HG03159 (cell line): ENCODE measurements around the gene F7.
"Not testable (repeated sequence)": the region's sequence is repeated elsewhere in the genome, so short reads cannot be mapped to it uniquely, and the experiment has no call there.

Source experiments
- ATAC-seq: cut with Tn5 transposase; IDR thresholded peaks from one replicate; pipeline ENCODE4 v1.9.1; 2021; ENCODE audit warnings: mild to moderate bottlenecking, moderate library complexity; ENCODE audit not compliant: unreplicated experiment

F7 gene

GRCh38 chr13:113105032-113105920 is at the start of gene F7:
TSS of gene F7 (plus strand) at chr13:113105791. CDS start at chr13:113105842, 51 bp downstream.
- no peak for ATAC-seq

DNA sequence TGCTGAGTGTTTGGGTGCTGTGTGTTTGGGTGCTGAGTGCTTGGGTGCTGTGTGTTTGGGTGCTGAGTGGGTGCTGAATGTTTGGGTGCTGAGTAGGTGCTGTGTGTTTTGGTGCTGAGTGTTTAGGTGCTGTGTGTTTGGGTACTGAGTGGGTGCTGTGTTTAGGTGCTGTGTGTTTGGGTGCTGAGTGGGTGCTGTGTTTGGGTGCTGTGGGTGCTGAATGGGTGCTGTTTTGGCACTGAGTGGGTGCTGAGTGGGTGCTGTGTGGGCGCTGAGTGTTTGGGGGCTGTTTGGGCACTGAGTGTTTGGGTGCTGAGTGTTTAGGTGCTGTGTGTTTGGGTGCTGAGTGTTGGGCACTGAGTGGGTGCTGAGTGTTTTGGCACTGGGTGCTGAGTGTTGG is 48.5 kb upstream of the F7 start:
- no peak for ATAC-seq

- not testable (repeated sequence) for ATAC-seq
Observed at GRCh38 chr13:113057559-113057958, 48.0 kb upstream of the F7 start.

DNA sequence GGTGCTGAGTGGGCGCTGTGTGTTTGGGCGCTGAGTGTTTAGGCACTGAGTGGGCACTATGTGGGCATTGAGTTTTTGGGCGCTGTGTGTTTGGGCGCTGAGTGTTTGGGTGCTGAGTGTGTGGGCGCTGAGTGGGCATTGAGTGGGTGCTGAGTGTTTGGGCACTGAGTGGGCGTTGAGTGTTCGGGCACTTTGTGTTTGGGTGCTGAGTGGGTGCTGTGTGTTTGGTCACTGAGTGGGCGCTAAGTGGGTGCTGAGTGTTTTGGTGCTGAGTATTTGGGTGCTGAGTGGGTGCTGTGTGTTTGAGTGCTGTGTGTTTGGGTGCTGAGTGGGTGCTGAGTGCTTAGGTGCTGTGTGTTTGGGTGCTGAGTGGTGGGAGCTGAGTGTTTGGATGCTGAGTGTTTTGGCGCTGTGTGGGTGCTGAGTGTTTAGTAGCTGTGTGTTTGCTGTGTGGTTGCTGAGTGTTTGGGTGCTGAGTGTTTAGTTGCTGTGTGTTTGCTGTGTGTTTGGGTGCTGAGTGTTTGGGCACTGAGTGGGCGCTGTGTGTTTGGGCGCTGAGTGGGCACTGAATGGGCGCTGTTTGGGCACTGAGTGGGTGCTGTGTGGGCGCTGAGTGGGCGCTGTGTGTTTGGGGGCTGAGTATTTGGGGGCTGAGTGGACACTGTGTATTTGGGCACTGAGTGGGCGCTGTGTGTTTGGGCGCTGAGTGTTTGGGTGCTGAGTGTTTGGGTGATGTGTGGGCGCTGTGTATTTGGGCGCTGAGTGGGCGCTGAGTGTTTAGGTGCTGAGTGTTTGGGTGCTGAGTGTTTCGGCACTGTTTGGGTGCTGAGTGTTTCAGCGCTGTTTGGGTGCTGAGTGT is 47.2 kb upstream of the F7 start:
- no peak for ATAC-seq

GRCh38 chr13:113058988-113059850 is 46.4 kb upstream of the F7 start:
- no peak for ATAC-seq

GRCh38 chr13:113059891-113060290 is 45.7 kb upstream of the F7 start:
- ATAC-seq = no peak

- ATAC-seq = no peak
Observed at GRCh38 chr13:113060557-113061270, 44.9 kb upstream of the F7 start.

- no peak for ATAC-seq
Observed at GRCh38 chr13:113061271-113061625, 44.3 kb upstream of the F7 start.

DNA sequence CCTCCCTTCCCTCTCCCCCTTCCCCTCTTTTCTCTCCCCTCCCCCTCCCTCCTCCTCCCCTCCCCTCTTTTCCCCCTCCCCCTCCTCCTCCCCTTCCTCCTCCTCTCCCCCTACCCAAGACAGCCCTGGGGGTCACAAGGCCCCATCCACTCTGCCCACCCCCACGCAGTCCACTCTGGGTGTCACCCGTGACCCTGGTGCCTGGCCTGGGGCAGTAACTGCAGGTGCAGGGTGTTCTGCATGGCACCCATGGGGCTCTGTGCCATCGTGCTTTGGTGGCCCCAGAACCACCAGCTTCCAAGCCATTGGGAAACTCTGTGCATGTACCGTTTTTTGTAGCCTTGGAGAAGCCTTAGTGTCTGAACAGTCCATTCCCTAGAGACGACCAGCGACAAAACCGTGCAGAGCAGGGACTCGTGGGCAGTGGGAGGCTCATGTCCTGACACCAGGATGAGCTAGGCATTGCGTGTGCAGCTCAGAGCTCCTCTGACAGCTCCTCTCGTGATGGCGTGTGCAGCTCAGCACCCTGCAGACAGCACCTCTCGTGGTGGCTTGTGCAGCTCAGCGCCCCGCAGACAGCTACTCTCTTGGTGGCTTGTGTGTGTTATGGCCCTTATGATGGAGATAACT is 43.7 kb upstream of the F7 start:
- no peak for ATAC-seq

- no peak for ATAC-seq
Observed at GRCh38 chr13:113062691-113063090, 42.9 kb upstream of the F7 start.

- no peak for ATAC-seq
Observed at GRCh38 chr13:113063091-113063491, 42.5 kb upstream of the F7 start.

DNA sequence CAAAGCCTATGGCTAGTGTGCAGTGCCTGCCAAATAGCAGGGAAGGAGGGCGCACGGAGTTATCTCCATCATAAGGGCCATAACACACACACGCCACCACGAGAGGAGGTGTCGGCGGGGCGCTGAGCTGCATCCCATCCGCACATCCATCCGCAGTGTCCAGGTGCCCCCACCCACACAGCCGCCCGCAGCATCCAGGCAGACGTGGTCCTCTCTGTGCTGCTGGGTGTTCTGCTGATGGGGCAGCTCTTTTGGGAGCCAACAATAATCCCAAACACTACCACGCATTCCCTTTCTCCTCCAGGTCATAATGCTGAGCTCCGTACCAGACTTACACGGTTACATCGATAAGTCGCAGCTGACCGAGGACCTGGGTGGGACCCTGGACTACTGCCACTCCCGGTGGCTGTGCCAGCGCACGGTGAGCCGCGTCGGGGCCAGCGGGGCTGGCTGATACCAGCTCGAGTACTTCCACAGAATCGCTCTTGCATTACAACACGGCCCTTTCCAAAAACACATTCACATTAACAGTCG is 41.5 kb upstream of the F7 start:
- no peak for ATAC-seq

GRCh38 chr13:113064534-113065405 is 40.8 kb upstream of the F7 start:
- ATAC-seq = no peak

DNA sequence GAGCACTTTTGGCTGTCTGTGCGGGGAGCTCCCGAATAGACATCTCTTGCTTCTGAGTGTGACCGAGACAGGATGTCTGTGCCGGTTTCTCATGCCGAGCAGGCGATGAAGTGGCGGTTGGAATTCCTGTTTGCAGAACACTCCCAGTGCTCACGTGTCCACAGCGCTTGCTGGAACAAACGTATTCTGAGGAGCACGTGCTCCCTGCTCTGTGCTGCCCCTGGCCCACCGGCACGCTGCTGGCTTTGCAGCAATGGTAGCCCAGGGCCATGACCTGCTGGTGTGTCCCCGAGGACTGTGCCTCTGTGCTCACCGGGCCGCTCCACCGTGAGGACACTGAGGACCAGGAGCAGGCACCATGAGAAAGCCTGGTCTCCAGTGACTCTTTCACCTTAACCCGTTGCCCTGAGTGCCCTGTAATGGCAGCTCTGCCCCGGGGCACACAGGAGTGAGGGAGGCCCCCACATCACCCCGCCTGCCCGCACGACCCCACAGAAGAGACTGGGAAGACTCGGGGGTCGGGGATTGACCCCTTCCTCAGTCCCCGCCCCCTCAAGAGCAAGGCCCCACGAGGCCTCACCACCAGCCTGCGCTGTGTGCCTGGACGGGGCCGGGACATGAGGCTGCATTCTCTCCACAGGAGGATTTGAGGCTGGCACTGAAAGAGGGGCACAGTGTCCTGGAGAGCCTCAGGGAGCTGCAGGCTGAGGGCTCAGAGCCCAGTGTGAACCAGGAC is 40.0 kb upstream of the F7 start:
- no peak for ATAC-seq

DNA sequence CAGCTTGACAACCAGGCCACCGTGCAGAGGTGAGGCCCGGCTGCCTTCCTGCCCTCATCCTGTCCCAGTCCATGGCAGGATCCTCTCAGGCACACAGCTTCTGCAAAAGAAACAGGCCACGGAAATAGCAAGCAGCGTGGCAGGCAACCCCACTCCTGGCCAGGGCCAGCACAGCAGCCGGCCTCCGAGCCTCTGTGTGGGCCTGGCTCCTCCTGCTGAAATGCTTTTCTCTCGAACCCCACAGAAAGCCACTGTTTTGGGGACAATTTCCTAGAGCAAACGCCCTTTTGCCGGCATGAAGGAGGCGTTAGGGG is 39.5 kb upstream of the F7 start:
- no peak for ATAC-seq

GRCh38 chr13:113066746-113067145 is 38.8 kb upstream of the F7 start:
- ATAC-seq = no peak

DNA sequence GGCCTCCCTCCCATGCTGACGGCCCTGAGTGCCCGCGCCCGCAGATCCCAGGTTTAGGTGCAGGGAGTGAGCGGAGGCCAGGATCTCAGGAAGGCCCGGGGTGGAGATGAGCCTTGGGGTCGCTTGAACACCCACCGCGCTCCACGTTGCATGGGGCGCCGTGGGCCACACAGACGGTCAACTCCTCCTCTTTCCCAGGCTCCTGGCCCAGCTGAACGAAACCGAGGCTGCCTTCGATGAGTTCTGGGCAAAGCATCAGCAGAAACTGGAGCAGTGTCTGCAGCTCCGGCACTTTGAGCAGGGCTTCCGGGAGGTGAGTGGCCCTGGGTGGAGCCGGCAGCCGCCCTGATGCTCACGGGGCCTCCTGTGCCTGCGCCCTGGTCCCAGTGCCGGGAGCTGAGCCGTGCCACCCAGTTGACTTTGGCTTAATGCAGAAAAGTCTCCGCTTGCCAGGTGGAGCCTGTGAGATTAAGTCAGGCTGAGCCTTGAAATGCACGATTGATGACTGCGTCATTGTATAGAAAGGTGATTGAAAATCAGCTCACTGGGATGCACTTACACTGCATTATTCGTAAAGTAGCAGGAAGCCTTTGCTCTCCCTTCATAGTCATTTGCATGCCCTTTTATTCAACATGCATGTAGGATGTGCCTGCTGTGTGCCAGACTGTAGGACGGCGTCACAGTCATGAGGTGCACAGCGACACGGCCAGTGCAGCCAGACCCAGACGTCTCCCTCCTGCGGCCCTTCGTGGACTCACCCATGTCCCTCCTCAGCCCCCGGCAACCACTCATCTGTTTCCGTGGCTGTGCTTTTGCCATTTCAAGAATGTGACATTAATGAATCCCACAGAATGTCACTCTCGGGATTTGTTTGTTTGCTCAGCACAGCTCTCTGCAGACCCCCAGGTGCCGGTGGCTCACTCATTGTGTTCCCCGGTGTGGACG is 35.5 kb upstream of the F7 start:
- no peak for ATAC-seq
